ENCODE results near the gene RFPL1.

DNA sequence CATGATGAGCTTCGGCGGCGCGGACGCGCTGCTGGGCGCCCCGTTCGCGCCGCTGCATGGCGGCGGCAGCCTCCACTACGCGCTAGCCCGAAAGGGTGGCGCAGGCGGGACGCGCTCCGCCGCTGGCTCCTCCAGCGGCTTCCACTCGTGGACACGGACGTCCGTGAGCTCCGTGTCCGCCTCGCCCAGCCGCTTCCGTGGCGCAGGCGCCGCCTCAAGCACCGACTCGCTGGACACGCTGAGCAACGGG, 41.8 kb downstream of the RFPL1 start:
- TF ChIP-seq, protein P1, sequence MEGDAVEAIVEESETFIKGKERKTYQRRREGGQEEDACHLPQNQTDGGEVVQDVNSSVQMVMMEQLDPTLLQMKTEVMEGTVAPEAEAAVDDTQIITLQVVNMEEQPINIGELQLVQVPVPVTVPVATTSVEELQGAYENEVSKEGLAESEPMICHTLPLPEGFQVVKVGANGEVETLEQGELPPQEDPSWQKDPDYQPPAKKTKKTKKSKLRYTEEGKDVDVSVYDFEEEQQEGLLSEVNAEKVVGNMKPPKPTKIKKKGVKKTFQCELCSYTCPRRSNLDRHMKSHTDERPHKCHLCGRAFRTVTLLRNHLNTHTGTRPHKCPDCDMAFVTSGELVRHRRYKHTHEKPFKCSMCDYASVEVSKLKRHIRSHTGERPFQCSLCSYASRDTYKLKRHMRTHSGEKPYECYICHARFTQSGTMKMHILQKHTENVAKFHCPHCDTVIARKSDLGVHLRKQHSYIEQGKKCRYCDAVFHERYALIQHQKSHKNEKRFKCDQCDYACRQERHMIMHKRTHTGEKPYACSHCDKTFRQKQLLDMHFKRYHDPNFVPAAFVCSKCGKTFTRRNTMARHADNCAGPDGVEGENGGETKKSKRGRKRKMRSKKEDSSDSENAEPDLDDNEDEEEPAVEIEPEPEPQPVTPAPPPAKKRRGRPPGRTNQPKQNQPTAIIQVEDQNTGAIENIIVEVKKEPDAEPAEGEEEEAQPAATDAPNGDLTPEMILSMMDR (IDR thresholded peaks at IDR 0.05), result no peak
- TF ChIP-seq POLR2A (IDR thresholded peaks at IDR 0.05), result no peak
